IPS-18a (cell line): ENCODE measurements around the gene MYRF.

ENCODE experiments used
- H3K27ac ChIP-seq: one replicate; pipeline ENCODE4 v1.5.1; 2013; ENCODE audit warnings: low read length
- H3K27me3 ChIP-seq: one replicate; pipeline ENCODE4 v1.6.1; 2013; ENCODE audit warnings: mild to moderate bottlenecking, low read length; ENCODE audit not compliant: control insufficient read depth, insufficient read depth
- H3K36me3 ChIP-seq: one replicate; pipeline ENCODE4 v1.6.1; 2013; ENCODE audit warnings: low read depth, low read length; ENCODE audit not compliant: control insufficient read depth
- H3K4me1 ChIP-seq: one replicate; pipeline ENCODE4 v1.6.1; 2013; ENCODE audit warnings: low read depth, low read length; ENCODE audit not compliant: control insufficient read depth
- H3K4me3 ChIP-seq: one replicate; pipeline ENCODE4 v1.5.1; 2013; ENCODE audit warnings: low read length
- H3K9ac ChIP-seq: one replicate; pipeline ENCODE4 v1.6.1; 2013; ENCODE audit warnings: mild to moderate bottlenecking, low read length, moderate library complexity
- H3K9me3 ChIP-seq: one replicate; pipeline ENCODE4 v1.6.1; 2013; ENCODE audit warnings: low read depth, low read length; ENCODE audit not compliant: control insufficient read depth

The MYRF gene

GRCh38 chr11:61826930-61827570 is 74.6 kb downstream of the MYRF start:
- peak overlapping the region; percentile 63 for H3K4me3 ChIP-seq
- no peaks in the 10 kb centered on the region for H3K27me3 ChIP-seq
- peak overlapping the region; percentile 95 for H3K27ac ChIP-seq
- peaks cover 34% of the 10 kb centered on the region for H3K4me1 ChIP-seq
- H3K36me3 ChIP-seq, result peaks cover 12% of the 10 kb centered on the region
- H3K9me3 ChIP-seq, result no peaks in the 10 kb centered on the region
- peak overlapping the region; percentile 90 for H3K9ac ChIP-seq

DNA sequence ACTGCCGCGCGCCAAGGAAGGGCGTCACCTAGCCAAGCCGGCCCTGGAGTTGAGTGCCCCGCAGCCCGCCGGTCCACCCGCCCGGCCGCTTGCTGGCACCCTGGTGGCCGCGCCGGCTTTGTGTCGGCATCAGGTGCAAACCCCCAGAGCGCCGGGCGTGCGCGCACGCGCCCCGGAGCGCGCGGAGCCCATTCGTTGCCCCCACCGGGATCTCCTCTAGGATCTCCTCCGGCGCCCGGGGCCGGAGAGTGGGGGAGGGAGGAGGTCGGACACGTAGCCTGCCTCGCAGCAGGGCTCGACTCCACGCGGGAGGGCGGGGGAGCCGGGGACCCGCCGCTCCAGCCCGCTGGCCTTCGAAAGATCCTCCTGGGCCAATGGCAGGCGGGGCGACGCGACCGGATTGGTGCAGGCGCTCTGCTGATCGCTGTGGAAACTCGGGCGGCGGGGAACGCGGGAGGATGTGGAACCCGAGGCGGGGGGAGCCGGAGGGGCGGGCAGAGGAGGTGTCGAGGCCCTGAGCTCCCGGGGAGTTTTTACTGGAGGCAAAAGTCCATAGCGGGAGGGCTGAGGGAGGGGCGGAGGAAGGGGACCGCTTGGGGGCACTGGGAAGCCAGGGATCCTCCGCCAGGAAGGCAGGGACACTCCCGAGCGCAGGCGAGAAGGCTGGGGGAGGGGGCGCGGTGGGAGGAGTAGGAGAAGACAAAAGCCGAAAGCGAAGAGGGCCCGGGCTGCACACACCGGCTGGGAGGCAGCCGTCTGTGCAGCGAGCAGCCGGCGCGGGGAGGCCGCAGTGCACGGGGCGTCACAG is 75.3 kb downstream of the MYRF start, which contains the start of gene FADS2:
FADS2 (plus strand) TSS at position 730 of the 808 bp plus-strand sequence. CDS start 91 bp downstream, outside the sequence.
- peak within 1 kb of the TSS; percentile 95 for H3K27ac ChIP-seq
- peaks cover 40% of the 10 kb centered on the region for H3K4me1 ChIP-seq
- peak within 1 kb of the TSS; percentile 90 for H3K9ac ChIP-seq

GRCh38 chr11:61828379-61828628 is 75.9 kb downstream of the MYRF start:
- Histone ChIP-seq H3K4me1 (peaks cover 45% of the 10 kb centered on the region), H3K36me3 (peaks cover 11% of the 10 kb centered on the region), H3K9ac (peak overlapping the region; percentile 90), H3K4me3 (peak overlapping the region; percentile 63), H3K27me3 (no peaks in the 10 kb centered on the region), H3K27ac (peak overlapping the region; percentile 95), H3K9me3 (no peaks in the 10 kb centered on the region)

More for the DNA sequence above, 75.3 kb downstream of the MYRF start, which contains the start of gene FADS2:
- Histone ChIP-seq H3K27me3 (no peaks in the 10 kb centered on the region), H3K4me3 (peak within 1 kb of the TSS; percentile 63), H3K9me3 (no peaks in the 10 kb centered on the region), H3K36me3 (peaks cover 15% of the 10 kb centered on the region)

GRCh38 chr11:61828629-61829407 is 76.4 kb downstream of the MYRF start:
- Histone ChIP-seq H3K9ac (peak overlapping the region; percentile 90), H3K27me3 (no peaks in the 10 kb centered on the region), H3K27ac (peak overlapping the region; percentile 95), H3K36me3 (peaks cover 9% of the 10 kb centered on the region), H3K4me1 (peaks cover 50% of the 10 kb centered on the region), H3K9me3 (no peaks in the 10 kb centered on the region), H3K4me3 (peak overlapping the region; percentile 63)

DNA sequence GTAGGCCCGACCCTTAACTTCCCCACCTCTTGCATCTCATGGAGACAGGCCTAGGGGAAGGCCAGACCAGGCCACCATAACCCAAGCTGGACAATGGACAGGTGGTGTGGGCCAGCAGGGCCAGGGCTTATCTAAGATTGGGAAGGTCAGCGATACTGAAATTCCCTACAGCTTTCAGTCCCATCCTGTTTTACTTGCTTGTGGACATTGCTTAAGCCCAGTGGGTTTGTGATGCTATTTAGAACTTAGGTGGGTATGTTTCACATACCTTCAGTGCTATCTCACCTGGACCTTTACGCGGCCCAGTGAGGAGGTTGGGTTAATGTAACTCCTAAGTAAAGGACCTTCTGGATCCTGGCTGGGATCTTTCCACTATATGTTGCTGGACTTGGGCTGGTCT is 77.4 kb downstream of the MYRF start:
- Histone ChIP-seq H3K9ac (peak overlapping the region; percentile 90), H3K36me3 (peaks cover 9% of the 10 kb centered on the region), H3K4me1 (peaks cover 58% of the 10 kb centered on the region), H3K27ac (no peak overlapping the region), H3K27me3 (no peaks in the 10 kb centered on the region), H3K4me3 (peak overlapping the region; percentile 63), H3K9me3 (no peaks in the 10 kb centered on the region)

DNA sequence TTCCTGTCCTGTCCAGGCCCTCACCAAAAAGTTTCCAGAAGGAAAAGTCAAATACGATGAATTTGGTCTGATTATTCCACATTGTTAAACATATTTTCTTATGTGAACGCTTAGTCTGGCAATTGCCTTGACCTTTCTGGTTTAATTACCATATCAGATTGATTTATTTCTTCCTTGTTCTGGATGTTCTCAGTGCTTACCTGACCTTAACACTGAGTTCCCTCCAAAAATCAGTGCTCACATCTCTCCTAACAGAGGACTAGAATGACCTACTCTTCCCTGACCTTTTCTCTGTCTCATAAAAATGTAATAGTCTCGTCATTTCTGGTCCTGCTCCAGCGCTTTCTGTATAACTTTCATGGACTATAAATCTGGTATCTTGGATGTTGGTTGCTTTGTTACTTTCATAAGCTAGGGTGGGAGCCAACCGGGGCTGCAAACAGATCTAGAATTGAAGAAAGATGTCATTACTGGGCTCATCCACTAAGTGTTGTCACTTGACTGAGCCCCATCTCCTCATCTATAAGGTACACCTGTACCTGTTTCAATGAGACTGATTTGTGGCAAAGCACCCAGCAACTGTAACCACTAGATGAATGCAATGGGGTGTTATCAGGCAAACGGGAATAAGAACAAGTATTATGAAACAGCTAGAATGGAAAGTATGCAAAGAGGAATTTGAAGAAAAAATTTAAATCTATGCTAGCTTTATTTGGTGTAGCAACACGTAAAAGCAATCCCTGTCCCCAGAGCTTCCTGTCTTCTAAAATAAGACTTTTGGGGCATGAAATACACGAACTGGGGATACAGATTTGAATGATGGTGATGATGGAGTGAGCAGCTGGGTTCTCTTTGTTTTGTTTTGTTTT is 78.0 kb downstream of the MYRF start:
- peaks cover 61% of the 10 kb centered on the region for H3K4me1 ChIP-seq
- H3K36me3 ChIP-seq, result peaks cover 9% of the 10 kb centered on the region
- no peaks in the 10 kb centered on the region for H3K9me3 ChIP-seq
- no peak overlapping the region for H3K27ac ChIP-seq
- peak overlapping the region; percentile 63 for H3K4me3 ChIP-seq
- peak overlapping the region; percentile 90 for H3K9ac ChIP-seq
- no peaks in the 10 kb centered on the region for H3K27me3 ChIP-seq

- Histone ChIP-seq H3K9me3 (no peaks in the 10 kb centered on the region), H3K4me3 (no peak overlapping the region), H3K27me3 (no peaks in the 10 kb centered on the region), H3K4me1 (peaks cover 56% of the 10 kb centered on the region), H3K36me3 (peaks cover 9% of the 10 kb centered on the region), H3K27ac (no peak overlapping the region), H3K9ac (no peak overlapping the region)
Observed at GRCh38 chr11:61832207-61832606, 79.8 kb downstream of the MYRF start.

GRCh38 chr11:61832754-61833153 is 80.3 kb downstream of the MYRF start:
- no peak overlapping the region for H3K27ac ChIP-seq
- no peaks in the 10 kb centered on the region for H3K9me3 ChIP-seq
- H3K9ac ChIP-seq, result no peak overlapping the region
- peaks cover 54% of the 10 kb centered on the region for H3K4me1 ChIP-seq
- peaks cover 15% of the 10 kb centered on the region for H3K36me3 ChIP-seq
- H3K4me3 ChIP-seq, result no peak overlapping the region
- H3K27me3 ChIP-seq, result no peaks in the 10 kb centered on the region

- Histone ChIP-seq H3K9ac (no peak overlapping the region), H3K36me3 (peaks cover 22% of the 10 kb centered on the region), H3K27me3 (no peaks in the 10 kb centered on the region), H3K4me1 (peaks cover 54% of the 10 kb centered on the region), H3K9me3 (no peaks in the 10 kb centered on the region), H3K4me3 (no peak overlapping the region), H3K27ac (no peak overlapping the region)
Observed at GRCh38 chr11:61833471-61833870, 81.0 kb downstream of the MYRF start.

DNA sequence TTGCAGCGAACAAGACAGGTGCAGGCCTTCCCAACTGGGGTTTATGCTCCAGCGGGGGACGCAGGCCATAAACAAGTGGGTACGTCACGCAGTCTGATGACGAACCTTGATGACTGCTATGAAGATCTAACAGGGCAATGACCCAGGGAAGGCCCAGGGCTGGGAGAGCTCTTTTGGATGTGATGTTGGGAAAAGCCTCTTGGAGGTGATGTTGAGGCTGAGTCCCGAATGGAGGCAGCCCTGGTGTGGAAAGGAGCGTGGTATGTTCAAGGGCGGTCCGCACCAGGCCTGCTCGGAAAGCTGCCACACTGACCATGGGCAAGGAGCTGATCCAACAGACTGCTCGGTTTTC is 81.5 kb downstream of the MYRF start:
- no peaks in the 10 kb centered on the region for H3K9me3 ChIP-seq
- no peaks in the 10 kb centered on the region for H3K27me3 ChIP-seq
- peaks cover 26% of the 10 kb centered on the region for H3K36me3 ChIP-seq
- H3K4me1 ChIP-seq, result peaks cover 54% of the 10 kb centered on the region
- H3K9ac ChIP-seq, result no peak overlapping the region
- H3K27ac ChIP-seq, result no peak overlapping the region
- no peak overlapping the region for H3K4me3 ChIP-seq
